ENCODE results near the gene SGSM2.

The SGSM2 gene

GRCh38 chr17:2399572-2400473 lies 62.5 kb downstream of the SGSM2 start:
- DNase-seq (ENCODE audit: low read depth in 2 of 2), result peak; percentile 79 to 84

- DNase-seq (ENCODE audit: low read depth in 2 of 2), result peak in 1 of 2 donors; percentile 31
These were observed 63.2 kb downstream of the SGSM2 start for GRCh38 chr17:2400474-2400866.

GRCh38 chr17:2400877-2401425 lies 63.6 kb downstream of the SGSM2 start, which contains the start of gene MNT:
TSS of gene MNT (minus strand) at chr17:2401060. CDS start at chr17:2400712, 348 bp downstream.
- peak; percentile 85 to 90 for DNase-seq (ENCODE audit: low read depth in 2 of 2)

- peak; percentile 99 for DNase-seq (ENCODE audit: low read depth in 2 of 2)
These were observed 64.3 kb downstream of the SGSM2 start for GRCh38 chr17:2401426-2402221.

GRCh38 chr17:2402544-2402943 lies 65.2 kb downstream of the SGSM2 start:
- no peak for DNase-seq (ENCODE audit: low read depth in 2 of 2)

GRCh38 chr17:2403044-2403443 lies 65.7 kb downstream of the SGSM2 start:
- DNase-seq (ENCODE audit: low read depth in 2 of 2), result no peak

GRCh38 chr17:2405247-2405926 lies 68.1 kb downstream of the SGSM2 start:
- no peak for DNase-seq (ENCODE audit: low read depth in 2 of 2)

- DNase-seq (ENCODE audit: low read depth in 2 of 2), result no peak
These were observed 69.1 kb downstream of the SGSM2 start for GRCh38 chr17:2406271-2406902.

- no peak for DNase-seq (ENCODE audit: low read depth in 2 of 2)
These were observed 69.8 kb downstream of the SGSM2 start for GRCh38 chr17:2406903-2407790.

- DNase-seq (ENCODE audit: low read depth in 2 of 2), result no peak
These were observed 73.7 kb downstream of the SGSM2 start for GRCh38 chr17:2410951-2411350.

- DNase-seq (ENCODE audit: low read depth in 2 of 2), result no peak
These were observed 75.3 kb downstream of the SGSM2 start for GRCh38 chr17:2412561-2413021.

GRCh38 chr17:2414446-2415064 lies 77.3 kb downstream of the SGSM2 start:
- DNase-seq (ENCODE audit: low read depth in 2 of 2), result no peak

- DNase-seq (ENCODE audit: low read depth in 2 of 2), result no peak
These were observed 77.8 kb downstream of the SGSM2 start for GRCh38 chr17:2415081-2415480.

- peak; percentile 74 to 87 for DNase-seq (ENCODE audit: low read depth in 2 of 2)
These were observed 78.9 kb downstream of the SGSM2 start for GRCh38 chr17:2416010-2416734.

- no peak for DNase-seq (ENCODE audit: low read depth in 2 of 2)
These were observed 81.3 kb downstream of the SGSM2 start for GRCh38 chr17:2418572-2418971.

GRCh38 chr17:2419486-2419885 lies 82.2 kb downstream of the SGSM2 start:
- no peak for DNase-seq (ENCODE audit: low read depth in 2 of 2)

- no peak for DNase-seq (ENCODE audit: low read depth in 2 of 2)
These were observed 82.9 kb downstream of the SGSM2 start for GRCh38 chr17:2420176-2420575.

- DNase-seq (ENCODE audit: low read depth in 2 of 2), result no peak
These were observed 84.2 kb downstream of the SGSM2 start for GRCh38 chr17:2421315-2422147.
